Superior temporal gyrus (tissue), 1 donor: Measurements from ENCODE around the gene TAF11L3.
"Not testable (repeated sequence)": the region's sequence is repeated elsewhere in the genome, so short reads cannot be mapped to it uniquely, and the experiment has no call there.

Experiments
- DNase-seq: peaks from one replicate; pipeline ENCODE4 v3.0.0-alpha.2; 2016; ENCODE audit errors: extremely low spot score

Gene TAF11L3

DNA sequence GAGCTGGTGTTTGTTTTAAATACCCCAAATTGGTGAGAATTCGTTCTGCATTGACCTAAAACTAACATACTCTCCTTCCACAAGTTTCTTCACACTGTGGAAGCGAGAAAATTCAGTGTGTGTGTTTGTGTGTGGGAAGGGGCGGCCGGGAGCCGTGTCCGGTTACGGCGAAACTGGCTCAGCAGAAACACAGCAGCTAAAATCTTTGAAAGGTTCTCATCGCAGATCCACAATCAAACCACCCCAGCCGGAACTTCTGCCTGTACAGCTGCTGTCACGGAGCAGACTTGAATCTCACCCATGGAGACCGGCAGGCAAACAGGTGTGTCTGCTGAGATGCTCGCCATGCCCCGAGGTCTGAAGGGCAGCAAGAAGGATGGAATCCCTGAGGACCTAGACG, at the start of gene TAF11L3:
Gene TAF11L3, plus strand, starts transcription at position 301 of the 400 bp plus-strand sequence.
- not testable (repeated sequence) for DNase-seq

DNA sequence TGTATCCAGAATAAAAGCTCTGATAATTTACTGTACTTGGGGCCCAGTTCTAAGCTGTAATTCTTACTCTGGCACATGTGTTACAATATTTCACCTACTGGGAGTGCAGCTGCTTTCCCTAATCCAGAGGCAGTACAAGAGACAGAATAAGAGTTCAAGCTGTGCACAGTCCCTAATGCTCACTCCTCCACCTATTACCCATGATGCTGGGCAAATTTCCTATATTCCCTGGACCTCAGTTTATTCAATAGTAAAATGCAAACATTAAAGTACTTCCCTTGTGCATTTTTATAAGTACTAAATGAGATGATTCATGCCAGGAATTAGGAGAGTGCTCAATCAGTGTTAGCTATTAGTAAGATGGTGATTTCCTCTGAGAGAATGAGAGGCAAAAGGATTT, 48.1 kb upstream of the TAF11L3 start:
- no peak for DNase-seq

DNA sequence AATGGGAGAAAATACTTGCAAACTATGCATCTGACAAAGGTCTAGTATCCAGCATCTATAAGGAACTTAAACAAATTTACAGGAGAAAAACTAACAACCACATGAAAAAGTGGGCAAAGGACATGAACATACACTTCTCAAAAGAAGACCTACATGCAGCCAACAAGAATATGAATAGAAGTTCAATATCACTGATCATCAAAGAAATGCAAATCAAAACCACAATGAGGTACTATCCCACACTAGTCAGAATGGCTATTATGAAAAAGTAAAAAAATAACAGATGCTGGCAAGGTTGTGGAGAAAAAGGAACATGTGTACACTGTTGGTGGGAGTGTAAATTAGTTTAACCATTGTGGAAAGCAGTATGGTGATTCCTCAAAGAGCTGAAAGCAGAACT, 43.1 kb upstream of the TAF11L3 start:
- DNase-seq = not testable (repeated sequence)

DNA sequence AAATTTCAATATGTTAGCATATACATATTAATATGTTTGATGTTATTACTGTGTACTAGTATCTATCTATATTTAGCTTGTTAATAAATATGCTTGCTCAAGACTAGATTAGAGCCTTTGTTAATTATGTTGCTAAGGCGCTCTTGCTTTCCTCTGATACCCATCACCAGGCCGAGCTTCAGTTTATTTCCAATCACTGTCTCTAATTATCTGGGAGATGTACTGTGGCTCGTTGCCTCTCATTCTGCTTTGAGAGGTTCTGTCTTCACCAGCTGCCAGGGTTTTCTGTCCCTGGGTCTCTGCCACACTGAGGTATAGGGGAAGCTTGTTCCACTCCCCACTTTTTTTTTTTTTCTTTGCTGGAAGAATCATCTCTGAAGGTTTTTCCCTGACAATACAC, 41.1 kb upstream of the TAF11L3 start:
- no peak for DNase-seq

DNA sequence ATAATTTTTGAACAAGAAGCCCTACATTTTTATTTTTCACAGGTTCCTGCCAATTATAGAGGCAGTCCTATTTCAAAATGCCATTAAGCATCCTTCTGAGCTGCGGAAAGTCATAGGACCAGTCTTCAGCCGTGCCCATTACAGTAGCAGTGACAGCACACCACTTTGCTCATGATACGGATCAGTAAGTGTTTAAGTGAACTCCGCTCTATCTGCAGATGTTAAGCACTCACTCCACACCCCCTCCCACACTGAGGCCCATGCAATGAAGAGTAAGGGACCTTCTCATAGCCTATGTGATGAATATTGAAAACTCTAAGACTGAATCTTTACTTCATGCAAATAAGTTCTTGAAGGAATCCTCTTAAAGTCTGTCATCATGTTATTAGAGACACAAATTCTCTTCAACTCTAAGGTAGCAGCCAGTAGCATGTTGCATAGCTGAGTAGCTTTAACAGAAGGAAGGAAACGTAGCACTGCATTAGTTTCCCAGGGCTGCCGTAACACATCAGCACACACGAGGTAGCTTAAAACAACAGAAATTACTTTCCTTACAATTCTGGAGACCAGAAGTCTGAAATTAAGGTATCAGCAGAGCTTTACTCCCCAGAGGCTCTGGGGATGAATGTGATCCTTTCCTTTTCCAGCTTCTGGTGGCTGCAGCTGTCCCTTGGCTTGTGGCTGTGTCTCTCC, 40.4 kb upstream of the TAF11L3 start:
- no peak for DNase-seq

DNA sequence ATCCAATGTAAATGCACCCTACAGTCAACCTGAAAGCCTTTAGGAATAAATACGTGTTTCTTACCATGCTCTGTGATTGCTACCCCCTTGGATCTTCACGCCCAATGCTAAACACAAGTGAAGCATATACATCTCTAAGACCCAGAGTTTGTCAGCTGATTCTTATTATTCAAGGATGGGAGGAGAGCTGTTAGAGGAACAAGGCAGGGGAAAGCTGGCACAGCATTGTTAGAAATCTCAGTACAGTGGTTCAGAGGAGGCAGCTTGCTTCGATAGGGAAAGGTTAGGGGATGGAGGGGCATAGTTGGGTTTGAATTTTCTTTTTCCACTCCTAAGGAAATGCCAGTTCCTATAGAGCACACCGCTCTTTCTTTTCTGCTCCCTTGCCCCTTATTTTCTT, 36.8 kb upstream of the TAF11L3 start:
- DNase-seq = no peak

DNA sequence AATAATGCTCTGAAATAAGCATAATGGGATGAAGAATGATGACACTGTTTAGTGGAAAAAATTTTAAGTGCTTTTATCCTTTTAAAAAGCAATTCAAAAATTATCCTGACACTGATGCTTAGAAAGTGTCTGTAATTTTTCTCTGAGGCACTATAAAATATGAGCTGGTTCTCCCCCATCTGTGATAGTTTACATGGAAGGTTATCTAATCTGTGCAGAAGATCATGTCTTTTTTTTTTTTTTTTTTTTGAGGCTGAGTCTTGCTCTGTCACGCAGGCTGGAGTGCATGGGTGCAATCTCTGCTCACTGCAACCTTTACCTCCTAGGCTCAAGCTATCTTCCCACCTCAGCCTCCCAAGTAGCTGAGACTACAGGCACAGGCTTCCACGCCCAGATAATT, 35.4 kb upstream of the TAF11L3 start:
- DNase-seq = no peak

DNA sequence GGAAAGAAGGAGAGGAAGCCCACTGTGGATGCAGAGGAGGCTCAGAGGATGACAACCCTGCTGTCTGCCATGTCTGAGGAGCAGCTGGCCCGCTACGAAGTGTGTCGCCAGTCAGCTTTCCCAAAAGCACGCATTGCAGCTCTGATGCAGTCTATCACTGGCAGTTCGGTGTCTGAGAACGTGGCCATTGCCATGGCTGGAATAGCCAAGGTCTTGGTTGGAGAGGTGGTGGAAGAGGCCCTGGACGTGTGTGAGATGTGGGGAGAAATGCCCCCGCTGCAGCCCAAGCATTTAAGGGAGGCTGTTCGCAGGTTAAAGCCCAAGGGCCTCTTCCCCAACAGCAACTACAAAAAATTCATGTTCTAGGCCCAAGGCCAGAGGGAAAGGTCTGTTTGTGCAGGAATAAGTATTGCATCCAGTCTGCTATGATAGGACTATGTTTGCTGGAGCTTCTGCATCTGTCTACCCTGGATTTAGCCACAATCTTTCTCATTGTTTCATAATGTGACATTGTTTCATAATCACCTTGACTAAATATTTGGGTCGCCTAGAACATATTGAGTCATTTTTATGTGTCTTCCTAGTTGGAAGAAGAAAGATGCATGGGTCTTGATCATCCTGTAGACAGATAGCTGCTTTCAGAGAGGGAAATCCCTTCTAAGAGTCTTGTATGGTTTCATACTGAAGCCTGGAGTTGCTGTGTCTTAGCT, 31.5 kb upstream of the TAF11L3 start:
- DNase-seq = not testable (repeated sequence)

DNA sequence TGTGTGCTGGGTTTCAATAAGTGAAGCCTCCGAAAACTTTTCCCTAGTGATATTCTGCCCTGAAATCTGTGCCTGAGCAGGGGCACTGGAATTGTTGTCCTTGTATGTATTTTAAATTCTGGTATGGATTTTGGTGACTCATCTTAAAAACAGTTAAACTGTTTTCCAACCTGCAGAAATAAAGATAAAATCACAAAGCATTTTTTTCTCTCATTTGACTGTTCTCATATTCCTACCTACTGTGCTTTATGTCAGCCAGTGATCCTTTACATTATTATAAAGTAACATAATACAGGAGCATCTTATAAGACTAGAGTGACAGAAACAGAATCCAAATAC, 31.0 kb upstream of the TAF11L3 start:
- DNase-seq = no peak

DNA sequence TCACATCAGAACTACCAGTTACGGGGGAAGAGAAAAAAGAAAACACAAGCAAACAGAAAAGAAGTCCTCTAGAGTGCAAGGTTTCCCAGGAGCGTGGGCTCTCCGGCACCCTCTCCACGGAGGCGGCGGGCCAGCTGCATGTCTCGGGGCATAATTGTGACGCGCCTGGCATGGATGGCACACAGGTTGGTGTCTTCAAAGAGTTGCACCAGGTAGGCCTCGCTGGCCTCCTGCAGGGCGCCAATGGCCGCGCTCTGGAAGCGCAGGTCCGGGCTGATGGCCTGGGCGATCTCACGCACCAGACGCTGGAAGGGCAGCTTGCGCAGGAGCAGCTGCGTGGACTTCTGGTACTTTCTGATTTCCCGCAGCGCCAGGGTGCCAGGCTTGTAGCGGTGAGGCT, 26.9 kb upstream of the TAF11L3 start:
- DNase-seq = not testable (repeated sequence)

DNA sequence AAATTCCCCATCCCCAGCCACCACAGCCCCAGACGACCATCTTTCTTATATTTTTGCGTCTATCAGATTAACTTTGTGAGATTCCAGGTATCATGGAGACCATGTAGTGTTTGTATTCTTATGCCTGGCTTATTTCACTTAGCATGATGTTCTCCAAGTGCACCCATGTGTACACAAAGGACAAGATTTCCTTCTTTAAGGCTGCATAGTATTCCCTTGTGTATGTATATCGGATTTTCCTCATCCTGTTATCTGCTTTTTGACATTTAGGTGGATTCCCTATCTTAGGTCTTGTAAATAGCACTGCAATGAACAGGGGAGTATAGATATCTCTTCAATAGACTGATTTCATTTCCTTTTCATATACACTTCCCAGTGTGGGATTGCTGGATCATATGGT, 25.4 kb upstream of the TAF11L3 start:
- no peak for DNase-seq

DNA sequence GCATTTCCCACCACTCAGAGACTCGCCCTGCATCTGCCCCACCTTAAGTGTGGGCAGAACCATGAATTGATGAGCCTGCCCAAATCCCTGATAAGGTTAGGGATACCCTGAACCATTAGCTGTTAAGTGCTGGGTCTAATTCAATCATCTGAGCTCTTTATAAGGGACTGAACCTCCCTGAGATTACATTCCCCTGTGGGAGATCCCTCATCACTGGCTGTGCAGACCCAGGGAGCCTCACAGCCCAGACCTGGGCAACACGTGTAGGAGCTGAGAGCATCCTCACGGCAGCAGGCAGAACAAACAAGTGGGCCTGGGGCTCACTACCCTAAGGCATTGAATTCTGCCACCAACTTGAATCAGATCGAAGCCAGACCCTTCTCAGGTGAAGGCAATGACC, 20.7 kb upstream of the TAF11L3 start:
- DNase-seq = no peak

DNA sequence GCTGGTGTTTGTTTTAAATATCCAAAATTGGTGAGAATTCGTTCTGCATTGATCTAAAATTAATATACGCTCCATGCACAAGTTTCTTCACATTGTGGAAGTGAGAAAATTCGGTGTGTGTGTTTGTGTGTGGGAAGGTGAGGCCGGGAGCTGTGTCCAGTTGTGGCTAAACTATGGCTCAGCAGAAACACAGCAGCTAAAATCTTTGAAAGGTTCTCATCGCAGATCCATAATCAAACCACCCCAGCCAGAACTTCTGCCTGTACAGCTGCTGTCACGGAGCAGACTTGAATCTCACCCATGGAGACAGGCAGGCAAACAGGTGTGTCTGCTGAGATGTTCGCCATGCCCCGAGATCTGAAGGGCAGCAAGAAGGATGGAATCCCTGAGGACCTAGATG, 20.2 kb upstream of the TAF11L3 start, which contains the start of gene TAF11L2:
Gene TAF11L2, plus strand, starts transcription at position 301 of the 400 bp plus-strand sequence.
- not testable (repeated sequence) for DNase-seq

DNA sequence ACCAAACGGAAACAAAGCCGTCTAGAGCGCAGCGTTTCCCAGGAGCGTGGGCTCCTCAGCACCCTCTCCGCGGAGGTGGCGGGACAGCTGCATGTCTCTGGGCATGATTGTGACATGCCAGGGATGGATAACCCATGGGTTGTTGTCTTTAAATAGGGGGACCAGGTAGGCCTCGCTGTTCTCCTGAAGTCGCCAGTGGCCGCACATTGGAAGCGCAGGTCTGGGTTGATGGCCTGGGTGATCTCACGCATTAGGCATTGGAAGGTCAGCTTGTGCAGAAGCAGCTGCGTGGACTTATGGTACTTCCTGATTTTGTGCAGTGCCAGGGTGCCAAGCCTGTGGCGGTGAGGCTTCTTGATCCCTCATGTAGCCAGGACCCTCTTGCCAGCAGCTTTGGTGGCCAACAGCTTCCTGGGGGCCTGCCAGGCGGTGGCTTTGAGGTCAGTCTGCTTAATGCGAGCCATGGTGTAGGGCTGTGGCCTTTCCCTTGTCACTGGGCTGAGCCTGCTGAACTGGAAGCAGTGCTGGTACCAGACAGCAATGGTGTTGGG, 6.3 kb upstream of the TAF11L3 start:
- no peak for DNase-seq

DNA sequence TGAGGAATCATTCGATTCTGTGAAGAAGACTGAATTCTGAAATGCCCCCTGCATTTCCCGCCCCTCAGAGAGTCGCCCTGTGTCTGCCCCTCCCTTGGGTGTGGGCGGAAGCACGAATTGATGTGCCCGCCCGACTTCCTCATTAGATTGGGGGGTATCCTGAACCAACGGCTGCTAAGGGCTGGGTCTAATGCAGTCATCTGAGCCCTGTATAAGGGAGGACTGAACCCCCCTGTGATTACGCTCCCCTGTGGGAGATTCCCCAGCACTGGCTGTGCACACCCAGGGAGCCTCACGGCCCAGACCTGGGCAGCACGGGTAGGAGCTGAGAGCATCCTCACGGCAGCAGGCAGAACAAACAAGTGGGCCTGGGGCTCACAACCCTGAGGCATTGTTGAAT, 641 bp upstream of the TAF11L3 start:
- DNase-seq = not testable (repeated sequence)

DNA sequence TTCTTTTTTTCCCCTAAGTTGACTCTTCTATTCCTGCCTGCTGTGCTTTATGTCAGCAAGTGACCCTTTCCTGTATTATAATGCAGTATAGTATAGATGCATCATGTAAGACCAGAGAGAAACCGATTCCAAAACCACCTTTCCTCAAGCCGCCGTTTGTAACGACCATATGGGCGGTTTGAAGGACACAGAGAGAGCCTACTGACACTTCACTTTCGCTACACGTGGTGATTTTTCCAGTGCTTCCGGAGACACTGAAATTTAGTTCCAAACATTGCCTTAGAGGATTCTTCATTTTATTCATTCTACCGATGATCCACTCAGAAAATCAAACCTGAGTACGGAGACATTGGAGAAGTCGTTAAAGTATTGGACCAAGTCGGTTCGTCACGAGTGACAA, 1.3 kb downstream of the TAF11L3 start:
- not testable (repeated sequence) for DNase-seq

DNA sequence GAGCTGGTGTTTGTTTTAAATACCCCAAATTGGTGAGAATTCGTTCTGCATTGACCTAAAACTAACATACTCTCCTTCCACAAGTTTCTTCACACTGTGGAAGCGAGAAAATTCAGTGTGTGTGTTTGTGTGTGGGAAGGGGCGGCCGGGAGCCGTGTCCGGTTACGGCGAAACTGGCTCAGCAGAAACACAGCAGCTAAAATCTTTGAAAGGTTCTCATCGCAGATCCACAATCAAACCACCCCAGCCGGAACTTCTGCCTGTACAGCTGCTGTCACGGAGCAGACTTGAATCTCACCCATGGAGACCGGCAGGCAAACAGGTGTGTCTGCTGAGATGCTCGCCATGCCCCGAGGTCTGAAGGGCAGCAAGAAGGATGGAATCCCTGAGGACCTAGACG, 3.3 kb downstream of the TAF11L3 start, which contains the start of gene TAF11L4:
Gene TAF11L4, plus strand, starts transcription at position 301 of the 400 bp plus-strand sequence.
- not testable (repeated sequence) for DNase-seq

DNA sequence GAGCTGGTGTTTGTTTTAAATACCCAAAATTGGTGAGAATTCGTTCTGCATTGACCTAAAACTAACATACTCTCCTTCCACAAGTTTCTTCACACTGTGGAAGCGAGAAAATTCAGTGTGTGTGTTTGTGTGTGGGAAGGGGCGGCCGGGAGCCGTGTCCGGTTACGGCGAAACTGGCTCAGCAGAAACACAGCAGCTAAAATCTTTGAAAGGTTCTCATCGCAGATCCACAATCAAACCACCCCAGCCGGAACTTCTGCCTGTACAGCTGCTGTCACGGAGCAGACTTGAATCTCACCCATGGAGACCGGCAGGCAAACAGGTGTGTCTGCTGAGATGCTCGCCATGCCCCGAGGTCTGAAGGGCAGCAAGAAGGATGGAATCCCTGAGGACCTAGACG, 6.8 kb downstream of the TAF11L3 start, which contains the start of gene TAF11L5:
Gene TAF11L5, plus strand, starts transcription at position 301 of the 400 bp plus-strand sequence.
- not testable (repeated sequence) for DNase-seq

DNA sequence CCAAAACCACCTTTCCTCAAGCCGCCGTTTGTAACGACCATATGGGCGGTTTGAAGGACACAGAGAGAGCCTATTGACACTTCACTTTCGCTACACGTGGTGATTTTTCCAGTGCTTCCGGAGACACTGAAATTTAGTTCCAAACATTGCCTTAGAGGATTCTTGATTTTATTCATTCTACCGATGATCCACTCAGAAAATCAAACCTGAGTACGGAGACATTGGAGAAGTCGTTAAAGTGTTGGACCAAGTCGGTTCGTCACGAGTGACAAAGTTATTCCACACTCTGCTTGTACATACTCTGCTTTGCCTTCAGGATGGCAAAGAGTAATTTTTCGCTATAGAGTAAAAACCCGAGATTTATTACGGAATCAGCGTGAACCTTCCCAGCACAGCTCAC, 8.3 kb downstream of the TAF11L3 start:
- not testable (repeated sequence) for DNase-seq

DNA sequence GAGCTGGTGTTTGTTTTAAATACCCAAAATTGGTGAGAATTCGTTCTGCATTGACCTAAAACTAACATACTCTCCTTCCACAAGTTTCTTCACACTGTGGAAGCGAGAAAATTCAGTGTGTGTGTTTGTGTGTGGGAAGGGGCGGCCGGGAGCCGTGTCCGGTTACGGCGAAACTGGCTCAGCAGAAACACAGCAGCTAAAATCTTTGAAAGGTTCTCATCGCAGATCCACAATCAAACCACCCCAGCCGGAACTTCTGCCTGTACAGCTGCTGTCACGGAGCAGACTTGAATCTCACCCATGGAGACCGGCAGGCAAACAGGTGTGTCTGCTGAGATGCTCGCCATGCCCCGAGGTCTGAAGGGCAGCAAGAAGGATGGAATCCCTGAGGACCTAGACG, 10.2 kb downstream of the TAF11L3 start, which contains the start of gene TAF11L6:
Gene TAF11L6, plus strand, starts transcription at position 301 of the 400 bp plus-strand sequence.
- not testable (repeated sequence) for DNase-seq
